K562 (cell line): Measurements from ENCODE around the gene LATS2. TPM values are rescaled to one million over a fixed set of nuclear protein-coding genes. Genes with fewer than 3 reads are reported as not detected.

Source experiments
- ATAC-seq: fragments of 200-7000 bp; cut with Tn5 transposase; 3 replicates; pipeline ENCODE4 v1.9.1; 2020; ENCODE audit warnings: moderate library complexity
- BruUV-seq: library from RNA; stranded (reverse); fragments of 400-500 nt; replicated peaks from 2 replicates; lab custom pipeline; 2021; lab: Mats Ljungman, UMichigan
- CTCF ChIA-PET: fragments of 300-600 bp; formaldehyde crosslinking; extraction: SDS; loops from one replicate; lab custom pipeline; 2021; ENCODE audit warnings: low intra/inter-chr PET ratio; lab: Yijun Ruan, JAX
- POLR2A ChIA-PET: fragments of 300-600, 350-650 bp; sonication (Branson Sonifier 250); formaldehyde crosslinking; extraction: SDS; loops from one replicate; lab custom pipeline; 2021; ENCODE audit warnings: antibody characterized with exemption, inconsistent platforms; lab: Yijun Ruan, JAX
- DNase-seq, 4 experiments: peaks; one replicate each; pipeline versions ENCODE4 v3.0.0 to v3.0.0-alpha.2; 2011 to 2018; ENCODE audit warnings: low spot score in 3 of 4, mixed read lengths in 3 of 4; ENCODE audit errors: extremely low read depth in 1 of 4
- FAIRE-seq: peaks from 2 replicates; lab custom pipeline; 2011; peaks lifted over from hg19 to GRCh38; lab: Jason Lieb, UNC
- H2AFZ ChIP-seq: 2 replicates; pipeline ENCODE4 v1.6.0; 2011; ENCODE audit warnings: low read depth, low read length, control low read depth, inconsistent platforms
- H3K27ac ChIP-seq: fragments of 200-600 bp; 3 replicates; pipeline ENCODE4 v1.8.0; 2011; ENCODE audit warnings: low read depth, mild to moderate bottlenecking, control low read depth, inconsistent platforms, low read length, moderate library complexity, mixed read lengths; ENCODE audit errors: extremely low read depth
- H3K27me3 ChIP-seq, 2 experiments: fragments of 300-600 bp in 1 of 2; 2 replicates in 1 of 2; 3 replicates in 1 of 2; pipeline versions ENCODE4 v1.6.0 to v1.8.0; 2011; ENCODE audit warnings: inconsistent platforms in 2 of 2, low read length in 2 of 2, mild to moderate bottlenecking in 1 of 2, mixed read lengths in 1 of 2, moderate library complexity in 1 of 2; ENCODE audit not compliant: control insufficient read depth in 2 of 2, insufficient read depth in 2 of 2
- H3K36me3 ChIP-seq: fragments of 300-600 bp; 3 replicates; pipeline ENCODE4 v1.8.0; 2011; ENCODE audit warnings: mild to moderate bottlenecking, low read length, inconsistent platforms; ENCODE audit not compliant: control insufficient read depth, insufficient read depth
- H3K4me1 ChIP-seq, 2 experiments: fragments of 200-600 bp in 1 of 2; replicated peaks in 1 of 2; 2 replicates in 1 of 2; 3 replicates in 1 of 2; pipeline versions ENCODE4 v1.5.1 to v1.8.0; 2011; ENCODE audit warnings: inconsistent platforms in 2 of 2, low read length in 2 of 2, mild to moderate bottlenecking in 1 of 2, mixed read lengths in 1 of 2, moderate library complexity in 1 of 2; ENCODE audit not compliant: control insufficient read depth in 2 of 2, insufficient read depth in 2 of 2
- H3K4me2 ChIP-seq: 2 replicates; pipeline ENCODE4 v1.6.1; 2011; ENCODE audit warnings: low read length, control low read depth, inconsistent platforms, mixed read lengths; ENCODE audit not compliant: insufficient read depth
- H3K4me3 ChIP-seq: fragments of 200-600 bp; sonication (generic), shearing (Covaris generic); 2 replicates; pipeline ENCODE4 v1.5.1; 2016; ENCODE audit warnings: control low read depth, inconsistent platforms
- H3K79me2 ChIP-seq: fragments of 200-600 bp; 3 replicates; pipeline ENCODE4 v1.8.0; 2011; ENCODE audit warnings: low read length, inconsistent platforms; ENCODE audit not compliant: control insufficient read depth, insufficient read depth
- H3K9ac ChIP-seq, 2 experiments: 2 replicates each; pipeline versions ENCODE4 v1.6.0 to v1.6.1; 2011; ENCODE audit warnings: low read depth in 2 of 2, low read length in 2 of 2, control low read depth in 1 of 2, inconsistent platforms in 1 of 2, mild to moderate bottlenecking in 1 of 2, mixed read lengths in 1 of 2; ENCODE audit not compliant: insufficient read depth in 1 of 2
- H3K9me1 ChIP-seq: one replicate; pipeline ENCODE4 v1.6.0; 2011; ENCODE audit warnings: inconsistent platforms, mild to moderate bottlenecking, low read length, moderate library complexity; ENCODE audit not compliant: control insufficient read depth, insufficient read depth
- H3K9me3 ChIP-seq: replicated peaks from 2 replicates; pipeline ENCODE4 v1.5.1; 2011; ENCODE audit warnings: low read depth, low read length, inconsistent platforms; ENCODE audit not compliant: control insufficient read depth, insufficient read depth
- H4K20me1 ChIP-seq: replicated peaks from 2 replicates; pipeline ENCODE4 v1.6.1; 2011; ENCODE audit warnings: low read length, inconsistent platforms, mixed read lengths; ENCODE audit not compliant: control insufficient read depth, insufficient read depth
- ARHGAP35 ChIP-seq: fragments of 450-650 bp; IDR thresholded peaks from 2 replicates; pipeline ENCODE4 v1.6.1; 2018; ENCODE audit not compliant: partially characterized antibody
- C11orf30 ChIP-seq: fragments of 450-650 bp; IDR thresholded peaks from 2 replicates; pipeline ENCODE4 v1.6.1; 2016; ENCODE audit warnings: low read depth, mild to moderate bottlenecking
- CC2D1A ChIP-seq: fragments of 450-650 bp; IDR thresholded peaks from 2 replicates; pipeline ENCODE4 v1.6.1; 2017; ENCODE audit warnings: mild to moderate bottlenecking
- ESRRB ChIP-seq: fragments of 250-450 bp; sonication (Bioruptor Pico); IDR thresholded peaks from 2 replicates; pipeline ENCODE4 v1.5.0; 2020; ENCODE audit warnings: mild to moderate bottlenecking, moderate library complexity, borderline replicate concordance
- ETV1 ChIP-seq: fragments of 450-650 bp; conservative IDR thresholded peaks from 2 replicates; pipeline ENCODE4 v1.6.1; 2016; ENCODE audit warnings: missing genetic modification characterization, control low read depth, low read depth, missing compliant biosample characterization
- EZH2 ChIP-seq: IDR thresholded peaks from 2 replicates; pipeline ENCODE4 v1.6.1; 2012; ENCODE audit warnings: low read depth, mild to moderate bottlenecking, inconsistent platforms, low read length, borderline replicate concordance
- HDAC1 ChIP-seq, 2 experiments: fragments of 450-650 bp; IDR thresholded peaks; 2 replicates each; pipeline ENCODE4 v1.6.1; 2016 to 2017; ENCODE audit warnings: inconsistent platforms in 1 of 2, mild to moderate bottlenecking in 1 of 2, moderate library complexity in 1 of 2
- HNRNPUL1 ChIP-seq: fragments of 200-400 bp; formaldehyde crosslinking; IDR thresholded peaks from 2 replicates; pipeline ENCODE4 v1.6.1; 2017; ENCODE audit warnings: low read length
- LARP7 ChIP-seq: fragments of 450-650 bp; IDR thresholded peaks from 2 replicates; pipeline ENCODE4 v1.6.1; 2016
- MECOM ChIP-seq: fragments of 250-450 bp; sonication (Bioruptor Pico); IDR thresholded peaks from 2 replicates; pipeline ENCODE4 v1.8.0; 2022; ENCODE audit warnings: inconsistent platforms
- NBN ChIP-seq: fragments of 450-650 bp; IDR thresholded peaks from 2 replicates; pipeline ENCODE4 v1.6.1; 2016; ENCODE audit warnings: low read depth, mild to moderate bottlenecking
- NCOR1 ChIP-seq: fragments of 450-650 bp; IDR thresholded peaks from 2 replicates; pipeline ENCODE4 v1.6.1; 2016; ENCODE audit warnings: mild to moderate bottlenecking, moderate library complexity
- NFIX ChIP-seq: fragments of 250-450 bp; sonication (Bioruptor Pico); IDR thresholded peaks from 2 replicates; pipeline ENCODE4 v1.4.0; 2020; ENCODE audit warnings: low read depth, mild to moderate bottlenecking, moderate library complexity
- NR2C2 ChIP-seq, 2 experiments: fragments of 200-800 bp in 1 of 2; sonication (Bioruptor generic) in 1 of 2; sonication (generic) in 1 of 2; formaldehyde crosslinking in 1 of 2; IDR thresholded peaks; 2 replicates each; pipeline versions ENCODE4 v1.6.1 to v1.8.0; 2016 to 2022; ENCODE audit warnings: mild to moderate bottlenecking in 1 of 2, missing compliant biosample characterization in 1 of 2, missing genetic modification characterization in 1 of 2, missing genetic modification reagents in 1 of 2
- PHF20 ChIP-seq: fragments of 450-650 bp; IDR thresholded peaks from 2 replicates; pipeline ENCODE4 v1.6.1; 2018; ENCODE audit not compliant: partially characterized antibody
- POU5F1 ChIP-seq: fragments of 150-350 bp; IDR thresholded peaks from 2 replicates; pipeline ENCODE4 v1.6.1; 2014; ENCODE audit warnings: borderline replicate concordance, low read length, low read depth, mild to moderate bottlenecking; ENCODE audit not compliant: partially characterized antibody
- PURB ChIP-seq: sonication (generic); formaldehyde crosslinking; IDR thresholded peaks from 2 replicates; pipeline ENCODE4 v1.9.0; 2021; ENCODE audit warnings: low read depth, mild to moderate bottlenecking, missing genetic modification reagents
- SMARCE1 ChIP-seq: fragments of 450-650 bp; IDR thresholded peaks from 2 replicates; pipeline ENCODE4 v1.7.1; 2016; ENCODE audit warnings: mild to moderate bottlenecking
- SP1 ChIP-seq: sonication (generic); formaldehyde crosslinking; IDR thresholded peaks from 2 replicates; pipeline ENCODE4 v1.8.1; 2022; ENCODE audit warnings: mild to moderate bottlenecking, missing genetic modification reagents
- TBL1XR1 ChIP-seq, 2 experiments: IDR thresholded peaks; 2 replicates each; pipeline ENCODE4 v1.6.1; 2012; ENCODE audit warnings: improper control_type of control experiment in 2 of 2, low read length in 2 of 2, mild to moderate bottlenecking in 1 of 2
- TSC22D4 ChIP-seq: fragments of 450-650 bp; IDR thresholded peaks from 2 replicates; pipeline ENCODE4 v1.6.1; 2016; ENCODE audit warnings: missing genetic modification characterization, missing biosample characterization, control low read depth
- XRCC3 ChIP-seq: fragments of 450-650 bp; IDR thresholded peaks from 2 replicates; pipeline ENCODE4 v1.6.1; 2017; ENCODE audit warnings: mild to moderate bottlenecking, moderate library complexity
- ZC3H11A ChIP-seq: IDR thresholded peaks from 2 replicates; pipeline ENCODE4 v1.6.1; 2012; ENCODE audit warnings: low read depth, low read length, improper control_type of control experiment
- ZNF12 ChIP-seq: sonication (generic); formaldehyde crosslinking; IDR thresholded peaks from 2 replicates; pipeline ENCODE4 v1.4.0; 2020; ENCODE audit warnings: mild to moderate bottlenecking, missing genetic modification reagents
- ZNF133 ChIP-seq: fragments of 250-450 bp; sonication (Bioruptor Pico); IDR thresholded peaks from 2 replicates; pipeline ENCODE4 v1.4.0; 2020; ENCODE audit warnings: mild to moderate bottlenecking
- ZNF175 ChIP-seq: fragments of 200-800 bp; sonication (Bioruptor generic); IDR thresholded peaks from 2 replicates; pipeline ENCODE4 v1.6.1; 2016; ENCODE audit warnings: low read depth, mild to moderate bottlenecking, missing genetic modification characterization, missing compliant biosample characterization
- ZNF436 ChIP-seq: fragments of 250-450, 450-650 bp; sonication (Bioruptor Pico); formaldehyde crosslinking; IDR thresholded peaks from 2 replicates; pipeline ENCODE4 v1.7.0; 2020; ENCODE audit warnings: mild to moderate bottlenecking
- ZNF707 ChIP-seq: fragments of 250-450 bp; sonication (Bioruptor Pico); conservative IDR thresholded peaks from 2 replicates; pipeline ENCODE4 v1.8.0; 2022; ENCODE audit warnings: inconsistent platforms, mild to moderate bottlenecking, moderate library complexity
- WGBS: fragments of 100-300 bp; shearing (Covaris generic); methylation state at CpG from one replicate; pipeline ENCODE4 v1.1.6; 2016; ENCODE audit warnings: low coverage, mixed read lengths; ENCODE audit not compliant: insufficient coverage; ENCODE audit errors: missing lambda C conversion rate; 5-methylcytosine and 5-hydroxymethylcytosine counted together
- in situ Hi-C: fragments of 300-500 bp; cut with MboI; formaldehyde crosslinking; loops from 4 replicates; pipeline ENCODE4 v1.15.0; 2018; ENCODE audit warnings: inconsistent platforms, mixed read lengths
- intact Hi-C: fragments of 100-400 bp; cut with micrococcal nuclease; formaldehyde crosslinking; loops from 2 replicates; pipeline ENCODE4 v1.14.2; 2022
- polyA plus RNA-seq, 8 experiments: library from polyadenylated mRNA; depleted of rRNA in 4 of 8; stranded (reverse) in 5 of 8; unstranded in 3 of 8; fragments of >200 nt; fragmentation: Nextera tagmentation in 2 of 8; fragmentation: Illumina TruSeq in 1 of 8; extraction: Ambion mirVana in 2 of 8; extraction: Trizol in 1 of 8; gene quantifications; 2 replicates each; pipeline versions ENCODE4 v1.2.1 to v1.2.3, GENCODE V29; 2011 to 2014; ENCODE audit warnings: inconsistent platforms in 1 of 8, missing spikeins in 1 of 8
- total RNA-seq, 7 experiments: library from RNA; depleted of rRNA in 6 of 7; stranded (reverse); fragments of >200 nt in 6 of 7; fragmentation: Illumina TruSeq in 2 of 7; extraction: Trizol in 2 of 7; gene quantifications; 2 replicates each; pipeline versions ENCODE4 v1.2.1 to v1.2.3, GENCODE V29; 2011 to 2021; ENCODE audit warnings: low replicate concordance in 1 of 7

LATS2 gene
- total and polyA plus RNA-seq, 9 of the 15 experiments (the other 6 are each of a cell fraction or from before 2014, with no cell fraction given): 0.18 to 3.7 (median 0.76) TPM

GRCh38 chr13:21037656-21038055, 23.7 kb downstream of the LATS2 start:
- no peak for FAIRE-seq
- 37% methylated on average over 5 of the region's 8 CpGs for WGBS
- H3K4me3 ChIP-seq: no peak overlapping the region

GRCh38 chr13:21035498-21035897, 25.9 kb downstream of the LATS2 start:
- intact Hi-C loops (no loop called here), in situ Hi-C loops (no loop called here)
- Histone ChIP-seq H2AFZ (no peak overlapping the region), H3K4me3 (no peak overlapping the region), H3K4me1 (peaks cover 0 to 3% of the 10 kb centered on the region in 2 experiments; a peak in 2 of 5 replicates), H3K27me3 (0 out of 5 replicates have a peak, but pooled peaks cover 0 to 4% of the 10 kb centered on the region in 2 experiments), H4K20me1 (no peaks in the 10 kb centered on the region; the same call in 1 of the 2 replicates), H3K27ac (no peak overlapping the region), H3K4me2 (no peak overlapping the region), H3K36me3 (no peaks in the 10 kb centered on the region), H3K79me2 (no peaks in the 10 kb centered on the region), H3K9ac (no peak overlapping the region), H3K9me3 (no peaks in the 10 kb centered on the region), H3K9me1 (no peaks in the 10 kb centered on the region)
- ChIA-PET POLR2A (no interaction called here), CTCF (no interaction called here)
- ATAC-seq: no peak
- no peak for FAIRE-seq
- DNase-seq: no peak
- BruUV-seq: no TSS peak
- WGBS: 40% methylated on average over 4 of the region's 5 CpGs
- TF ChIP-seq TBL1XR1 (IDR thresholded peaks at IDR 0.05; ENCODE audit: low read length in 2 of 2) (no peak), C11orf30 (no peak), NCOR1 (no peak), HDAC1 (IDR thresholded peaks at IDR 0.05) (no peak), XRCC3 (no peak), ZNF133 (CRISPR knock-in tag) (no peak), ARHGAP35 (no peak), ZNF12 (no peak), SP1 (CRISPR knock-in tag) (no peak), ETV1 (no peak), ESRRB (CRISPR knock-in tag) (no peak), CC2D1A (no peak), EZH2 (no peak), HNRNPUL1 (no peak), MECOM (CRISPR knock-in tag) (no peak), TSC22D4 (tag) (no peak), ZNF436 (CRISPR knock-in tag) (no peak)

More at GRCh38 chr13:21037656-21038055, 23.7 kb downstream of the LATS2 start:
- TF ChIP-seq ZNF707 (CRISPR knock-in tag) (no peak), NBN (no peak), PHF20 (no peak), NFIX (CRISPR knock-in tag) (no peak), PURB (CRISPR knock-in tag) (no peak), SMARCE1 (no peak), ZNF175 (no peak), POU5F1 (no peak), NR2C2 (CRISPR knock-in tag; IDR thresholded peaks at IDR 0.05) (no peak), NR2C2 (tag; IDR thresholded peaks at IDR 0.05) (no peak), ZC3H11A (no peak), LARP7 (no peak)
- DNase-seq (no peak), ATAC-seq (no peak)
- no peaks in the 10 kb centered on the region for H3K9me1 ChIP-seq
- H2AFZ ChIP-seq: no peak overlapping the region
- H3K9ac ChIP-seq: no peak overlapping the region
- H3K79me2 ChIP-seq: no peaks in the 10 kb centered on the region
- no peaks in the 10 kb centered on the region for H3K36me3 ChIP-seq
- peaks cover 0 to 3% of the 10 kb centered on the region in 2 experiments; a peak in 2 of 5 replicates for H3K4me1 ChIP-seq
- H3K4me2 ChIP-seq: no peak overlapping the region
- intact Hi-C loops: no loop called here
- no peaks in the 10 kb centered on the region; the same call in 1 of the 2 replicates for H4K20me1 ChIP-seq
- CTCF ChIA-PET: no interaction called here
- H3K27me3 ChIP-seq: 0 out of 5 replicates have a peak, but pooled peaks cover 0 to 4% of the 10 kb centered on the region in 2 experiments
- in situ Hi-C loops: no loop called here
- no peak overlapping the region for H3K27ac ChIP-seq
- no peaks in the 10 kb centered on the region for H3K9me3 ChIP-seq
- no TSS peak for BruUV-seq
- POLR2A ChIA-PET: no interaction called here
